Left ventricle myocardium inferior (tissue), 1 donor: Measurements from ENCODE around the gene TMA16. TPM values are rescaled to one million over a fixed set of nuclear protein-coding genes. Genes with fewer than 3 reads are reported as not detected.

Experiments
- DNase-seq: peaks from one replicate; pipeline ENCODE4 v3.0.0-alpha.2; 2020
- H3K27ac ChIP-seq: fragments of 200-600 bp; replicated peaks from 2 replicates; pipeline ENCODE4 v1.8.0; 2021
- H3K27me3 ChIP-seq: fragments of 200-600 bp; 2 replicates; pipeline ENCODE4 v1.8.0; 2021; ENCODE audit warnings: low read depth
- H3K36me3 ChIP-seq: fragments of 200-600 bp; 2 replicates; pipeline ENCODE4 v1.8.0; 2021
- H3K4me1 ChIP-seq: fragments of 200-600 bp; 2 replicates; pipeline ENCODE4 v1.8.0; 2021
- H3K4me3 ChIP-seq: fragments of 200-600 bp; 2 replicates; pipeline ENCODE4 v1.8.0; 2021; ENCODE audit warnings: mild to moderate bottlenecking, moderate library complexity
- H3K9me3 ChIP-seq: fragments of 200-600 bp; replicated peaks from 2 replicates; pipeline ENCODE4 v1.8.0; 2021
- CTCF ChIP-seq: fragments of 200-600 bp; IDR thresholded peaks from 2 replicates; pipeline ENCODE4 v1.8.0; 2021; ENCODE audit warnings: antibody characterized with exemption, mild to moderate bottlenecking, borderline replicate concordance
- intact Hi-C: fragments of 100-400 bp; cut with micrococcal nuclease; formaldehyde crosslinking; loops from one replicate; pipeline ENCODE4 v1.11.0; 2022
- total RNA-seq: library from RNA; stranded (reverse); fragmentation: NEBNext Ultra II Directional; extraction: Animal tissue kit (Norgen Biotek cat#: 25700); gene quantifications from one replicate; pipeline ENCODE4 v1.2.1, GENCODE V29; 2021
- donor health status: DM: no; HTN: yes; CAD: no; lungs with severe emphysema.

Gene TMA16
- total RNA-seq, 1 donor from 2014 or later = 7.1 TPM

- Histone ChIP-seq H3K9me3 (no peaks in the 10 kb centered on the region), H3K27ac (no peak overlapping the region), H3K36me3 (no peaks in the 10 kb centered on the region), H3K4me3 (no peak overlapping the region), H3K27me3 (no peaks in the 10 kb centered on the region), H3K4me1 (no peaks in the 10 kb centered on the region)
- no peak for DNase-seq
- TF ChIP-seq CTCF = no peak
- intact Hi-C loops = no loop called here
These were observed 27.3 kb upstream of the TMA16 start for GRCh38 chr4:163467082-163467770.

- Histone ChIP-seq H3K27me3 (no peaks in the 10 kb centered on the region), H3K4me1 (no peaks in the 10 kb centered on the region), H3K9me3 (no peaks in the 10 kb centered on the region), H3K27ac (no peak overlapping the region), H3K4me3 (no peak overlapping the region), H3K36me3 (no peaks in the 10 kb centered on the region)
- TF ChIP-seq CTCF = no peak
- intact Hi-C loops = no loop called here
- DNase-seq = no peak
These were observed 24.1 kb upstream of the TMA16 start for GRCh38 chr4:163470391-163470790.

GRCh38 chr4:163473130-163473529 lies 21.4 kb upstream of the TMA16 start:
- H3K27me3 ChIP-seq = no peaks in the 10 kb centered on the region
- no peaks in the 10 kb centered on the region for H3K9me3 ChIP-seq
- TF ChIP-seq CTCF = no peak
- intact Hi-C loops = no loop called here
- no peaks in the 10 kb centered on the region for H3K36me3 ChIP-seq
- H3K4me3 ChIP-seq = no peak overlapping the region
- H3K27ac ChIP-seq = no peak overlapping the region
- no peak for DNase-seq
- H3K4me1 ChIP-seq = no peaks in the 10 kb centered on the region

GRCh38 chr4:163473576-163473975 lies 20.9 kb upstream of the TMA16 start, which contains the start of gene TKTL2:
TSS of gene TKTL2 (minus strand) at chr4:163473754. CDS start at chr4:163473734, 20 bp downstream.
- no peak for DNase-seq
- Histone ChIP-seq H3K9me3 (no peaks in the 10 kb centered on the region), H3K4me3 (no peak within 1 kb of the TSS), H3K36me3 (no peaks in the 10 kb centered on the region), H3K27ac (no peak within 1 kb of the TSS), H3K4me1 (no peaks in the 10 kb centered on the region), H3K27me3 (no peaks in the 10 kb centered on the region)
- intact Hi-C loops = no loop called here
- no peak for TF ChIP-seq CTCF

- TF ChIP-seq CTCF = no peak
- Histone ChIP-seq H3K4me1 (no peaks in the 10 kb centered on the region), H3K9me3 (no peaks in the 10 kb centered on the region), H3K36me3 (no peaks in the 10 kb centered on the region), H3K27ac (no peak overlapping the region), H3K4me3 (no peak overlapping the region), H3K27me3 (no peaks in the 10 kb centered on the region)
- no peak for DNase-seq
- intact Hi-C loops = no loop called here
These were observed 20.5 kb upstream of the TMA16 start for GRCh38 chr4:163474027-163474426.
